HG03575 (cell line): ENCODE results near the gene CNOT8.

Experiments
- ATAC-seq: cut with Tn5 transposase; IDR thresholded peaks from one replicate; pipeline ENCODE4 v1.9.1; 2021; ENCODE audit not compliant: unreplicated experiment, insufficient number of reproducible peaks, low FRiP score; ENCODE audit errors: extremely low read depth

Gene CNOT8

GRCh38 chr5:154860123-154860522 lies 1.7 kb downstream of the CNOT8 start:
- ATAC-seq, result no peak

DNA sequence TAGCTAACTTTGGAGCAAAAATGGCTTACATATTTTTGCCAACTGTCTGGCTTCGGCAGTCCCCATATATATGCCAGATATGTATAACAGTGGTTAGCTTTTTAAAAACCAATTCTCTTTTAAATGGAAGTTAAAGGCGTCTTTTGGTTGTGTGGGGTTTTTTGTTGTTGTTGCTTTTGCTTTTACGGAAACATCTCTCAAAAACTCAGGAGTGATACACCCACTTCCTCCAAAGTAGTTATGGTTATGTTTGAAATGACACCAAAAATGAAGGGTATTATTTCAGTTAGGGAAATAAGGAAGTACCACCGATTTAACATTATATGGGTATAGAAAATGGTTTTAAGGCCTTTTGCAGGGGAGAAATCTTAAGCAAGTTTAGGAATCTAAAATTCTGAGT lies 2.3 kb downstream of the CNOT8 start:
- no peak for ATAC-seq

DNA sequence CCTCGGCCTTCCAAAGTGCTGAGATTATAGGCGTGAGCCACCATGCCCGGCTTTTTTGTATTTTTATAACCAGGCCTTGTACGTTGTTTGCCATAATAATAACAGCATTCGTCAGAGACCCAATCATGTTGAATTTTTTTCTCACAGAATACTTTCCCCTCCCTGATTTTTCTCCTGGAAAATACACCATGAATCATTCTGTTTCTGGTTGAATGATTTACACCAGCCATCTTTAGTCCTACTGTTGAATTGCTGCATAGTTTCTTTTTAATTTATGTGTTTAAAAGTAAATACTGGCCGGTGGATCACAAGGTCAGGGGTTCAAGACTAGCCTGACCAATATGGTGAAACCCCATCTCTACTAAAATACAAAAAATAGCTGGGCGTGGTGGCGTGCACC lies 3.5 kb downstream of the CNOT8 start:
- ATAC-seq, result no peak

- no peak for ATAC-seq
Measured at GRCh38 chr5:154862766-154863165, 4.3 kb downstream of the CNOT8 start.

DNA sequence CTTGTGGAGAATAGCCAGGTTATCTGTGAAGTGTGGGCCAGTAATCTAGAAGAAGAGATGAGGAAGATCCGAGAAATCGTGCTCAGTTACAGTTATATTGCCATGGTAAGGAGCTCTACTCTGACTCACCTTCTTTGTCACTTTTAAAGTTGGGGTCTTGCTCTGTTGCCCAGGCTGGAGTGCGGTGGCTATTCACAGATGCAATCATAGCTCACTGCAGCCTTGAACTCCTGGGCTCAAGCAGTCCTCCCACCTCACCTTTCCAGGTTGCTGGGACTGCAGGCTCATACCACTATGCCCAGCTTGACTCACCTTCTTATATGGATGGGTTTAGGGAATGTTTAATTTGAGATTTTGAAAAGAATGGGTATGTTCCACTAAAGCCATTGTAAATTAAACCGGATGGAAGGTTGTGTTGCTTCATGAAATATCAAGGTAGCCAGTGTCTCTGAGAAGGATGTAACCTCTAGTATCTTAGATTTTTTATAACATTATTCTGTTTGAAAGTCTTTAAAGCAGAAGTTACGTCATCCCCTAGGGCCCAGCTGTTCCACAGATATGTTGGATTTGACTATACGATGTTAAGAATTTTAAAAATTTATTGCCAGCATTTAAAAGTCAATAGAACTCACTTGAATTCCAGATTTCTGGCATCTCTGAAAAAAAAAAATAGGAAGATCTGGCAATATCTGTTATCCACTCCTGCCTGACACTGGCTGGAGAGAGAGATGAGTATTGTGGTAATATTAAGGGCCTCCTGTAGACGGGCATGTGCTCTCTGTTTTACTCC lies 5.1 kb downstream of the CNOT8 start:
- no peak for ATAC-seq

- no peak for ATAC-seq
Measured at GRCh38 chr5:154865466-154866184, 7.2 kb downstream of the CNOT8 start.

DNA sequence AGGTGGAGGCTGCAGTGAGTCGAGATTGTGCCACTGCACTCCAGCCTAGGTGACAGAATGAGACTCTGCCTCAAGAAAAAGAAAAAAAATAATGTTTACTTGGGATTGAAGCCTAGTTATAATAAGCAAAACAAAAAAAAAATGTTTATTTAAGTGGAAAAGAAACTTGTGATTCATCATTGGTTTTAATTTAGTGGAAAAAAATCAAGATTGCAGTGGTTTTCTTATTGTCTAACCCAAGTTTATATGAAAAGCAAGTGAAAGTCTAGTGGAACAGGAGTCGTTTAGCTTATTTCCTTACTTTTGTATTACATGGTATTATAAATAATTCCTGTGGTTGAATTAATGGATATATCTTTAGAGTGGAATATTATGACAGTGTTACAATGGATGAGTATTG lies 8.4 kb downstream of the CNOT8 start:
- no peak for ATAC-seq

- no peak for ATAC-seq
Measured at GRCh38 chr5:154868702-154869101, 10.3 kb downstream of the CNOT8 start.

- no peak for ATAC-seq
Measured at GRCh38 chr5:154871734-154872133, 13.3 kb downstream of the CNOT8 start.

DNA sequence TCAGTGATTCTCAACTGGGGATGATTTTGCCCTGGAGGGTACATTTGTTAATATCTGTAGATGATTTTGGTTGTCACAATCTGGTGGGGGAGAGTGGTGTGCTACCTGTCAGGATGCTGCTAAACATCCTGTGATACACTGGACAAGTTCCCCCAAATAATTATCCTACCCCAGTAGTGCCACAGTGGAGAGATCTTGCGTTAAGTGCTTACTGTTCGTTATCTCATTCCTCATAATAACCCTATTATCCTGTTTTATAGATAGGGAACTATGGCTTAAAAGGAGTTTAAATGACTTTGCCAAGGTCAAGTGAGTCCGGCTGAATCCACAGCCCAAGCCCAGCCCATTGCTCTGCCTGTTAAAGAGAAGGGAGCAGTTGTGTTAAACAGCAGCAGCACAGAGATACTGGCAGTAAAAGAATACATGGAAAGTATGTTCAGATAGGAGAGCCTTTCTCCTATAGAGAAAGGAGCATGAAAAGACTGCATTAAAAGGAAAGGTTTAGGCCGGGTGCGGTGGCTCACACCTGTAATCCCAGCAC lies 15.4 kb downstream of the CNOT8 start:
- ATAC-seq, result no peak

- ATAC-seq, result no peak
Measured at GRCh38 chr5:154878642-154879335, 20.4 kb downstream of the CNOT8 start.

- ATAC-seq, result no peak
Measured at GRCh38 chr5:154881986-154882385, 23.6 kb downstream of the CNOT8 start.

GRCh38 chr5:154884424-154884823 lies 26.0 kb downstream of the CNOT8 start:
- ATAC-seq, result no peak

GRCh38 chr5:154885439-154885838 lies 27.0 kb downstream of the CNOT8 start:
- ATAC-seq, result no peak

DNA sequence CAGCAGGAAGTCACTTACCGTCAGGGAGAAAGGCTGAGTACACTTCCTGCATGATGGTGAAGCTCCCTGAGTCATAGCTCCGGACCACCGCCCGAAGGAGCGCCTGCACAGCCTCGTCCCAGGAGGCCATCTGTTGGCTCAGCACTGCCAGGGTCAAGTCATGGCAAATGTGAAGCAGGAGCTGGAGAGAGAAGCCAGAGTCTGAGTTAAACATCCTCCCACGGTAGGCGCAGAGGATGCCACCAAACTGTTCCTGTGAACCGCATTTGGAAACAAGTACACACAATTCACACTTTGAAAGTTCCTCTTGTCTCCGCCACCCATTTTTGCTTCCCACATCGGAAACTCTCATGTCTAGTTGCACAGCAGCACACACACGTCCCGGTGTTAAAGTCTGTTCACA lies 33.9 kb downstream of the CNOT8 start:
- no peak for ATAC-seq

- no peak for ATAC-seq
Measured at GRCh38 chr5:154893381-154893780, 35.0 kb downstream of the CNOT8 start.

DNA sequence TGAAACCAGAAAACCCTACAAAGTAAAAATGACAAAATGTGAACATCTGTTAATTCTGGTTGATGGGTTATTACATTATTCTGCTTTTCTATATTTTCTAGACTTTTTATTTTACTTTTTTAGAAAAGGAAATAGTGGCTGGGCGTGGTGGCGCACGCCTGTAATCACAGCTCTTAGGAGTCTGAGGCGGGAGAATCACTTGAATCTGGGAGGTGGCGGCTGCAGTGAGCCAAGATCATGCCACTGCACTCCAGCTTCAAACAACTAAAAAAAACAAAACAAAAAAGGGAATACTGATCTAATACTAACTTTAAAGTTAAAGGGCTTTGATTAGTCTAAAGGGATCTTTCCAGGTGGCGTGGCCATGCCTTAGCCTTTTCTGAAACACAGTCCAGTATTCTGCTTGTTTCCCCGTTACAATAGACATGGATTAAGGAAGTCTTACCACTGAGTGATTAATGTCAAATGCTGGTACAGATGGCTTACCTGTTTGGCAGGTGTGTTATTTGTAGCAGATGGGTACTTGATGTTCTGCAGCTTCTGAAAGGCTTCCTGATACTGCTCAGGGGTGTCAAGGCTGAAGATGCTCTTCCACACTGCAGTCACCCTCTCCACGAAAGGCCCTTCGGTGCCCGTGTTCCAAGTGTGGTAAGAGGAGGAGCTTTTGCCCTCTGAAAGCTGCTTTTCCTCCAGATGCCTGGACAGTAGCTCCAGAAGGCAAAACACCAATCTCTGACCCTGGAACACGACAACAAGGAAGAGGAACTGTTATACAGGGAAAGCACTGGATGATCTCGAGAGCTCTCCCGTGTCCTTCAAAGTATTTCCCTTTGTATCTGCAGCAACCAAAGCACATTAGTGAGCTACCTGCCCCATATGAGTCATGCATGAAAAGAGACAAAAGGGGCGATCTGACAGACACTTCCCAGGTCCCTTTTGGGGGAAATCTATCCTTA lies 37.5 kb downstream of the CNOT8 start:
- no peak for ATAC-seq

- no peak for ATAC-seq
Measured at GRCh38 chr5:154896562-154897165, 38.2 kb downstream of the CNOT8 start.
